Esophagus muscularis mucosa (tissue), 3 donors: Measurements from ENCODE around the gene CABLES1.

Source experiments
- CTCF ChIP-seq, 3 experiments: fragments of 200-600 bp in 2 of 3; fragments of 450-650 bp in 1 of 3; sonication (generic) in 2 of 3; IDR thresholded peaks; one replicate each; pipeline ENCODE4 v1.5.1; 2017 to 2019; ENCODE audit warnings: antibody characterized with exemption in 3 of 3, mild to moderate bottlenecking in 2 of 3, moderate library complexity in 1 of 3
- POLR2A ChIP-seq: fragments of 450-650 bp; IDR thresholded peaks from one replicate; pipeline ENCODE4 v1.6.1; 2017; ENCODE audit warnings: antibody characterized with exemption, moderate library complexity, mild to moderate bottlenecking, low read depth

GRCh38 chr18:23166891-23167541, 31.7 kb downstream of the CABLES1 start:
- TF ChIP-seq CTCF (IDR thresholded peaks at IDR 0.05) (no peak), POLR2A (no peak)
